HFFc6 (cell line): ENCODE measurements around the gene TNFRSF21. TPM values are rescaled to one million over a fixed set of nuclear protein-coding genes. Genes with fewer than 3 reads are reported as not detected.
A peak's percentile ranks its signal among the peaks of the same experiment; 100 is the strongest.

Experiments
- DNase-seq: peaks from one replicate; pipeline ENCODE4 v3.0.0-alpha.2; 2018
- H3K27ac Mint-ChIP-seq: 2 replicates; pipeline ENCODE4 v1.8.0; 2020; ENCODE audit warnings: mild to moderate bottlenecking, mixed read lengths
- H3K27me3 Mint-ChIP-seq: 2 replicates; pipeline ENCODE4 v1.8.0; 2021; ENCODE audit warnings: mild to moderate bottlenecking, moderate library complexity, mixed read lengths; ENCODE audit not compliant: insufficient read depth
- H3K36me3 Mint-ChIP-seq: 2 replicates; pipeline ENCODE4 v1.8.0; 2021; ENCODE audit warnings: low read depth, mixed read lengths
- H3K4me1 Mint-ChIP-seq: 2 replicates; pipeline ENCODE4 v1.8.0; 2020; ENCODE audit warnings: low read depth, mixed read lengths
- H3K4me3 Mint-ChIP-seq: 2 replicates; pipeline ENCODE4 v1.8.0; 2020; ENCODE audit warnings: mild to moderate bottlenecking, moderate library complexity, mixed read lengths
- H3K9me3 Mint-ChIP-seq: 2 replicates; pipeline ENCODE4 v1.8.0; 2020; ENCODE audit warnings: mild to moderate bottlenecking, mixed read lengths
- CTCF ChIP-seq: fragments of 200-600 bp; sonication (generic); IDR thresholded peaks from 2 replicates; pipeline ENCODE4 v1.5.0; 2021; ENCODE audit warnings: antibody characterized with exemption, mild to moderate bottlenecking
- total RNA-seq, 6 experiments: library from RNA; stranded (reverse); fragmentation: NEBNext Ultra II Directional; extraction: Animal tissue kit (Norgen Biotek cat#: 25700); gene quantifications; 2 replicates in 1 of 6; 3 replicates in 5 of 6; pipeline ENCODE4 v1.2.3, GENCODE V29; 2021

The TNFRSF21 gene
- total RNA-seq, 6 experiments from 2014 or later: 1.6 to 20.4 (median 2.2) TPM

- no peaks in the 10 kb centered on the region for H3K9me3 Mint-ChIP-seq
- H3K4me1 Mint-ChIP-seq: no peaks in the 10 kb centered on the region
- TF ChIP-seq CTCF: no peak
- H3K4me3 Mint-ChIP-seq: no peak overlapping the region
- H3K36me3 Mint-ChIP-seq: no peaks in the 10 kb centered on the region
- DNase-seq: no peak
- H3K27ac Mint-ChIP-seq: no peak overlapping the region
- H3K27me3 Mint-ChIP-seq: no peaks in the 10 kb centered on the region; the same call in none of the 2 replicates
Measured at GRCh38 chr6:47203266-47203937, 106.3 kb downstream of the TNFRSF21 start.

GRCh38 chr6:47202644-47203205, 107.0 kb downstream of the TNFRSF21 start:
- Mint-ChIP-seq H3K4me3 (no peak overlapping the region), H3K27ac (no peak overlapping the region), H3K9me3 (no peaks in the 10 kb centered on the region)

GRCh38 chr6:47200536-47201334, 109.0 kb downstream of the TNFRSF21 start:
- no peak for TF ChIP-seq CTCF

More at GRCh38 chr6:47202644-47203205, 107.0 kb downstream of the TNFRSF21 start:
- Mint-ChIP-seq H3K4me1 (no peaks in the 10 kb centered on the region), H3K36me3 (no peaks in the 10 kb centered on the region), H3K27me3 (no peaks in the 10 kb centered on the region; the same call in none of the 2 replicates)
- TF ChIP-seq CTCF: no peak
- DNase-seq: no peak

GRCh38 chr6:47197682-47198640, 111.7 kb downstream of the TNFRSF21 start:
- Mint-ChIP-seq H3K27me3 (no peaks in the 10 kb centered on the region), H3K27ac (no peak overlapping the region), H3K4me3 (peak overlapping the region; percentile 27; the same call in 1 of the 2 replicates), H3K36me3 (no peaks in the 10 kb centered on the region), H3K4me1 (peaks cover 7% of the 10 kb centered on the region; the same call in 1 of the 2 replicates), H3K9me3 (no peaks in the 10 kb centered on the region)
- TF ChIP-seq CTCF: no peak
- DNase-seq: no peak

More at GRCh38 chr6:47200536-47201334, 109.0 kb downstream of the TNFRSF21 start:
- peaks cover 6% of the 10 kb centered on the region; the same call in 1 of the 2 replicates for H3K4me1 Mint-ChIP-seq
- H3K27ac Mint-ChIP-seq: no peak overlapping the region
- H3K36me3 Mint-ChIP-seq: no peaks in the 10 kb centered on the region
- no peaks in the 10 kb centered on the region for H3K9me3 Mint-ChIP-seq
- no peak for DNase-seq
- no peaks in the 10 kb centered on the region; the same call in none of the 2 replicates for H3K27me3 Mint-ChIP-seq
- H3K4me3 Mint-ChIP-seq: no peak overlapping the region

- H3K4me3 Mint-ChIP-seq: no peak overlapping the region
- H3K4me1 Mint-ChIP-seq: peaks cover 7% of the 10 kb centered on the region; the same call in 1 of the 2 replicates
- no peak for DNase-seq
- no peaks in the 10 kb centered on the region for H3K36me3 Mint-ChIP-seq
- H3K9me3 Mint-ChIP-seq: no peaks in the 10 kb centered on the region
- no peak for TF ChIP-seq CTCF
- no peaks in the 10 kb centered on the region for H3K27me3 Mint-ChIP-seq
- no peak overlapping the region for H3K27ac Mint-ChIP-seq
Measured at GRCh38 chr6:47196113-47196512, 113.6 kb downstream of the TNFRSF21 start.
